Activated T-cell treated with anti-CD3 and anti-CD28 coated beads for 24 hours (primary cell): ENCODE measurements around the gene SUPT20HL2.
"Not testable (repeated sequence)": the region's sequence is repeated elsewhere in the genome, so short reads cannot be mapped to it uniquely, and the experiment has no call there.

Source experiments
- DNase-seq: peaks from one replicate; pipeline ENCODE4 v3.0.0-alpha.2; 2020; ENCODE audit warnings: low read depth

SUPT20HL2 gene

DNA sequence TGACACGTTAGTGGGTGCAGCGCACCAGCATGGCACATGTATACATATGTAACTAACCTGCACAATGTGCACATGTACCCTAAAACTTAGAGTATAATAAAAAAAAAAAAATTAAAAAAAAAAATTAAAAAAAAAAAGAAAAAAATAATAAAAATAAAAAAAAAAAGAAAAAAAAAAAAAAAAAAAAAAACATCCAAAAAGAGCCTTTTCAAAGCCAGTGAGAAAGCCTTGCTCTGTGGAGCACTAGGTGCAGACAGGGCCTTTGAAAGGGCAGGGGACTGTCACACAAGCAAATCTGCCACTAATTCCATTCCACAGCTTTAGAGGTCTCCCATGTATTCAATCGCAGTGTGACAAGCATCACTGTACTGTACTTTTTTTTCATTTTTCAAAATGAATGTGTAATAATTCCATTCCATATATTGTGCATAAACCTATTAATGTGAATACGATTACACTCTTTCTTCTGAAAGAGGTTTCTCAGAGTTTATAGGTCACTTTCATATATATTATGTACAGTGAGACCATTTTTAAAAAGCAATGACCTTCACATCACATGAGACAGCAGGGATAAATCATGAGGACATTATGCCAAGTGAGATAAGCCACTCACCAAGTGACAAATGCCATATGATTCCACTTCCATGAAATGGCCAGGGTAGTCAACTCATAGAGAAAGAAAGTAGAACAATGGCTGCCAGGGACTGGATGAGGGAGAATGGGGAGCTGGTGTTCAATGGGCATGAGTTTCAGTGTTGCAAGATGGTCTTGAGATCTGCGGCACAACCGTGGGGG is 4.1 kb downstream of the SUPT20HL2 start:
- DNase-seq: not testable (repeated sequence)

DNA sequence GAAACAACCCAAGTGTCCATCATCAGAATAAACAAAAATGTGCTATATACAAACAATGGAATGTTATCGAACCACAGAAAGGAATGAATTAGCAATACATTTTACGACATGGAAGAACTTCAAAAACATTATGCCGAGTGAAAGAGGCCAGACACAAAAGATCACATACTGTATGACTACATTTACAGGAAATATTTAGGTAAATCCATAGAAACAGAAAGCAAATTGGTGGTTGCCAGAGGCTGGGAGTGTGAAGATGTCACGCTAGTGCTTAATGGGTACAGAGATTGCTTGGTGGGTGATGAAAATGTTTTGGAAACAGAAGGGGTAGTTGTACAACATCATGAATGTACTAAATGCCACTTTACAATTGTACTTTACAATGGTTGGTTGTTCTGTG is 5.1 kb downstream of the SUPT20HL2 start:
- not testable (repeated sequence) for DNase-seq

DNA sequence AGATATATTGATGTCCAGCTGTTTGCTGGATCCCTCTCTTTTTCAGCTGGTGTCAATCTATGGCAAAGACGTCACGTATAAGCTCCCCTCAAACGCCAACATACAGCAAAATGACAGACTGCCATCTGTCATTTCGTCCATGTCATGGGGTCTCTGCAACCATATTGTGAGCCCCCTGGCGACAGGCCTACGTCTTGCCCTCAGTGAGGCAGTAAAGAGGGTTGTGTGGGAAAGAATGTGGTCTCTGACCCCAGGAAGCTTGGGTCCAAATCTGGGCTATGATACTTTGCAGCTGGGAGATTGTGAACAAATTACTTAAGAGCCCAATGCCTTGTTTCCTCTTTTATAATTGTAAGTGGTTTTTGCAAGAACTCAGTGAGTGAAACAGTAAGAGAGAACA is 7.4 kb downstream of the SUPT20HL2 start:
- no peak for DNase-seq

DNA sequence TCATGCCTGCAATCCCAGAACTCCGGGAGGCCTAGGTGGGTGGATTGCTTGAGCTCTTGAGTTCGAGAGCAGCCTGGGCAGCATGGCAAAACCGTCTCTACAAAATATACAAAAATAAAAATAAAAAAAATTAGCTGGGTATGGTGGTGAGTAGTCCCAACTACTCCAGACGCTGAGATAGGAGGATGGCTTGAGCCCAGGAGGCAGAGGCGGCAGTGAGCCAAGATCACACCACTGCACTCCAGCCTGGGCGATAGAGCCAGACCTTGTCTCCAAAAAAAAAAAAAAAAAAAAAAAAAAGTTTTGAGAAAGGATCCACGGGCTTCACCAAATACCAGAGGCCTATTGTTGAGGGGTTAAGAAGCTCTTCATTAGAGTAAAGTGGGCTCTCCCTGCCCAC is 8.0 kb downstream of the SUPT20HL2 start:
- no peak for DNase-seq

DNA sequence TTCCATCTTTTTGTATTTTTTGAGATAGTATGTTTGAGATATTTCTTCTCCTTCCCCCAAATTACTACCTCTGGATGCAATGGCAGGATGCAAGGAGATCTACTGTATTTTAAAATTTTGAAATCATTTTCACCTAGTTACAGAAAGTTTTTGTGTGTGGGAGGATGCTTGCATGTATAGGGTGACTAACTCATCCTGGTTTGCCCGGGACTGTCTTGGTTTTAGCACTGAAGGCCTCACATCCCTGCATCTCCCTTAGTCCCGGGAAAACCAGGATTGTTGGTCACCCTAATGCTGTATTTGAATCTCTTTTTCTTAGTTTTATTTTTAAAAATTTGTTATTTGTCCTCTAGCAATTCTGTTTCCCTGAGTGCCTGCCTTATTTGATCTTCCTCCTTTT is 12.1 kb downstream of the SUPT20HL2 start:
- no peak for DNase-seq

DNA sequence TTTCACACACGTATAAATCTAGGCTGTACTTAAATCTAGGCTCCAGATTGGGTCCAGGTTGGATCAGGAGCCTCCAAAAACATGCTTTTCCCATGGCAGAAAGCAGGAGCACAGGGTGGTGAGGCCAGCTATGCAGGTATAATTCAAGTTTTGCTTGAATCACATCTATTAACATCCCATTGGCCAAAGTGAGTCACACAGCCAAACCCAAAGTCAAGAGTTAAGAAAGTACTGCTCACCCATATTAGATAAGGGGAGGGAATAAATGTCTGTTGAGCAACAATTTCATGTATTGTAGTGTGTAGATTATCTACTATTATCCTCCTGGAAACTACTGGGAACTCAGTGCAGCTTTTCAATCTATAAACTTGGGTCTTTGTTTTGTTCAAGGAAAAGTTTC is 12.8 kb downstream of the SUPT20HL2 start:
- no peak for DNase-seq

DNA sequence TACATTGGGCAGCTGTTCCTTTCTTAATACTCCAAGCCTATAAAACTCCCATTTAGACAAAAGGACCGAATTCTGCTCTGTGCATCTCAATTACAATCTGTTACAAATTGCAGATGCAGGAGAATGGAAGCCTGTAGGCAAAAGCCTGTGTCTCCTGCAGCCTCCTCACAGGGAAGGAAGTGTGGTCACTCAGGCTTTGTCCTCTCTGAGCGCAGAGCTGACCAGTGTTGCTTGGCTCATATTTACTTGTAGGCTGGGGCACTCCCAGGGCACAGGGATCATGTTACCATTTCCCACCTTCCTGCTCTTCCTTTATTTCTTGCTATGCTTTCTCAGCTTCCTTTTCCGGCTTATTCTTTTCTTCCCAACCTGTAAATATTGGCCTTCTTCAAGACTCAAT is 15.7 kb downstream of the SUPT20HL2 start:
- DNase-seq: no peak

DNA sequence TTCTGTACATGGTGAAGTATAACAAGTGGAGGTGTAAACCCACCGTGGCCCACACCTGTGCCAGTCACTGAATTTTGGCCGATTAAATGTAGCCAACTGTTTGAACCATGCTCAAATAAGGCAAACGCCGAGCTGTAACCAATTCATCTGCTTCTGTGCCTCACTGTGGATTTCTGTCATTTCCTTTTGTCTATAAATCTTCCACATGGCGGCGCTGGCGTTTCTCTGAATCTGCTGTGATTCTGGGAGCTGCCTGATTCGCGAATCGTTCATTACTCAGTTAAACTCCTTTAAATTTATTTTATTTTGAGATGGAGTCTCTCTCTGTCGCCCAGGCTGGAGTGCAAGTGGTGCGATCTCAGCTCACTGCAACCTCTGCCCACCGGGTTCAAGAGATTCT is 19.2 kb downstream of the SUPT20HL2 start:
- no peak for DNase-seq

DNA sequence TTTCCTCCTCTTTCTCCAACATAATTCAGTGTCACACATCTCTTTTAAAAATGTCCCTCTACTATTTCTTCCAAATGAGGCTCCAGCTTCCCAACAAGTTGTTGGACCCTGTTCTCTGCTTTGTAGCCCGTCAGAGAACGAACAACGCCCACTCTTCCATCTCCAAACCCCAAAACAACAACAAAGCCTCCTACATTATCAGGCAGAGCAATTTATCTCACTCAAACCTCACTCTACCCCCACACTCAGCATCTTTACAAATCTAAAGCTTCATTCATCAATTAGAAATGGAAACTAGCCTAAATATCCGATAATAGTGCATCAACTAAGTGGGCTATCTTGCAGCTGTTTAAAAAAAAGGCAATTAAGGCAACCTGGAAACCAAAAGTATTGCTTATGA is 20.5 kb downstream of the SUPT20HL2 start:
- DNase-seq: no peak

DNA sequence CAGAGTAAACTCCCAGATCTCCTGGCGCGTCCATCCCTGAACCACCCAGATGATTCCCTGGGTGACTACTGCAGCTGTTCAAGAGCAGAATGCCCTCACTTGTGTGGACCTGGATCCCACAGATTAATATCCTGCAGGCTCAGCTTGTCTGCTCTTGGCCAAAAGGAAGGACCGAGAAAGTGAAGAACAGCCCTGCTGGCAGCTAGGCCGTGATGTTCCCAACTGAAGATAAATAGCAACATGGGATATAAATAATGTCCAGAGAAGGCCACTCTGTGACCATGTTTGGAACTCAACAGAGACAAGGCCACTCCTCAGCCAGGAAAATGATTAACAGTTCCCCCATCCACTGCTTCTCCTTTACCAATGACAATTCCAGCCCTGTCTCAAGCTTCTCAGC is 21.5 kb downstream of the SUPT20HL2 start:
- no peak for DNase-seq

DNA sequence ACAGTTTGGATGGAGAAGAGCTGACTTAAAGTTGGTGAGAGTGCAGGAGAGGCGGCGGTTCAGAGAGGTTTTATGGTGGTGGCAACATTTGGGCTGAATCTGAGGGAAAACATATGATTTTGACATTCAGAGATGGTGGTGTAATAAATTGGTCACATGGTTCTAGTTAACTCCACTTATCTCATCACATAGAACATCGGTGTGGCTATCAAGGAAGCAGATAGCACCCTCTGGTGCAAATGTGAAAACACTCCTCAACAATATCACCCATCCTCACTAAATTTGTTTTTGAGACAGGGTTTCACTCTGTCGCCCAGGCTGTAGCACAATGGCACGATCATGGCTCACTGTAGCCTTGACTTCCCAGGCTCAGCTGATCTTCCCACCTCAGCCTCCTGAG is 28.8 kb downstream of the SUPT20HL2 start:
- DNase-seq: no peak

DNA sequence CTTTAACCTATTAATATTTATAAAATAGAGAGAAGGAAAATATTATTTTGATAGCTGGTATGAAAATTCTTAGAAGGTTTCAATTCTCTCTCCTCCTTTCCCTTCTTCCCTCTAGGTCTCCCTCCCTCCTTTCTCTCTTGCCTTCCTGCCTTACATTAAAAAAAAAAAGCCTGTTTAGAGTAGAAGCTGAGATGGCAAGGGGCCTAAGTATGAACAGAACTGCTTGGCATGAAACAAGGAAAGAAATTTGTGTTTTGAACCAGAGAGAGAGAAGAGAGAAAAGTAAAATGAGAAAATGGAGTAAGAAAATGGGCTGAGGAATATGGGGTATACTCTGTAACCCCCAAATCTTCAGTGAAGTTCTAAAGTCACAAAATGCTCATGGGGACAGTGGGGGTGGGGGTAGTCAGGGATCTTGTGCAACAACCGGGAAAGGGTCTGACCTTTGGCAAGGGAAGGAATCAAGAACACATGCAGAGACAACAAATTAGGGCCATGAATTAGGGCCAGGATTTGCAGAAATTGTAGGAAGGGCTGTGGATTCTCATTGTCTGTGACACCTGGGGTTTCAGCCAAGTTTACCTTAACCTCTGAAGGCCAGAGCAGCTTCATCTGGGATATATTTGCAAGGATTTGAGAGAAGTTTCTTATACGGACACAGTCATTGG is 30.6 kb downstream of the SUPT20HL2 start:
- no peak for DNase-seq

DNA sequence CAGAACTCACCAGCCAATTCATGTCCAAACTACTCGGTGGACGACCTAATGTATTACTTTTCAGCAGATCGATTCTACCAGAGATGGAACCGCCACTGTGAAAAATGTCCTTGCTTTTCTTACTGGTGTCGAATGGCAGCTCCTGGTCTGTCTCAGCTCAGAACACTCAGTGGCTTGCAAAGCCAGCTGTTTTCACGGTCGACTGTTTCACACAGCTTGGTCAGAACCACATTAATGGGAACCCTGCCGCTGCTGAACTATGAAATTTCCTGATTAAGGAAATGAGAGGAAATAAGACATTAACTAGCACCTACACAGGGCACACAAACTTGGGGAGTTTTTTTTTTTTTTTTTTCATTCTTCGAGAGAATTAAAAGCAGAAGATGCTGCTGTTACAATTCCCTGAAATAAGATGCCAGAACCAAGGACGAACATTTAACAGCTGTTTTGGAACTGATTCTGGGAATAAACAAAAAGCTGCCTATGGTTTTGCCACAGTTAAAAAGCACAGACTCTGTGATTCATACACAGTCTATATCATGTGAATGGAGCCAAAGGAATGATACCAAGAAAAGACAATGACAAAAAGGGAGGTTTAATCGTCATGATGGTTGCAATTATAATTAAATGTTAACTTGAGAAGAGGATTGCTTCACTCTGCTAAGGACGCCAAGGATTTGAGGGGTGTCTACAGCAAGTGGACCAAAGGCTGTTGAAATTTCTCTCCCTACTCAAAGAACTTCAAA is 31.3 kb downstream of the SUPT20HL2 start:
- no peak for DNase-seq

DNA sequence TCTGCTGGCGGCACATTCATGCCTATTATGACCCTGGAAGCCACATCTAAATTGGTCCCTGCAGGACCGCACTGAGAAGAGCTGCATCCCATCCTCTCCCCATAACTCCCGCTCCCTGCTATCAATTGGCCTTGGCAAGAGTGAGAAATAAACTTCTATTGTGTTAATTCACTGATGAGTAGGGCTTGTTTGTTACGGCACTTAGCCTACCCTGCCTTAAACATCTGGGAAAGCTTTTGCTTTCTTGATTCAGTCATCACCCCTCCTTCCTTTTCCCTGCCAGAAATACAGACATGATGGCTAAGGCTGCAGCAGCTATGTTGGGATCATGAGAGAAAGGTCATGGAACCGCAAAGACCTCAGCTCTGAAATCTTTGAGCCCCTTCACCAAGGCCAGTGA is 36.5 kb downstream of the SUPT20HL2 start:
- no peak for DNase-seq

DNA sequence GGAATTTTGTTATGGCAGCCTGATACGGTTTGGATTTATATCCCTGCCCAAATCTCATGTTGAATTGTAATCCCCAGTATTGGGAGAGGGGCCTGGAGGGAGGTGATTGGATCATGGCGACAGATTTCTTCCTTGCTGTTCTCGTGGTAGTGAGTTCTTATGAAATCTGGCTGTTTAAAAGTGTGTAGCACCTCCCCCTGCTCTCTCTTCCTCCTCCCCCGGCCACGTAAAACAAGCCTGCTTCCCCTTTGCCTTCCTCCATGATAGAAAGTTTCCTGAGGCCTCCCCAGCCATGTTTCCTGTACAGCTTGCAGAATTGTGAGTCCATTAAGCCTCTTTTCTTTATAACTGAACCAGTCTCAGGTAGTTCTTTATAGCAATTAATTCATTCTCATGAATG is 37.9 kb downstream of the SUPT20HL2 start:
- no peak for DNase-seq

DNA sequence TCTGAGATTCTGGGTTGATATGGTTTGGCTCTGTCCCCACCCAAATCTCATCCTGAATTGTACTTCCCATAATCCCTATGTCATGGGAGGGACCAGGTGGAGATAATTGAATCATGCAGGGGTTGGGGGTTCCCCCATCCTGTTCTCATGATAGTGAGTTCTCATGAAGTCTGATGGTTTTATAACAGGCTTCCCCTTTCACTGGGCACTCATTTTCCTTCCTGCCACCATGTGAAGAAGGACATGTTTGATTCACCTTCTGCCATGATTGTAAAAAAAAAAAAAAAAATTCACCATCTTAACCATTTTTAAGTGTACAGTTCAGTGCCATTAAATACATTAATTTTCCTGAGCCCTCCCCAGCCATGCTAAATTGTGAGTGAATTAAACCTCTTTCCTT is 42.6 kb downstream of the SUPT20HL2 start:
- DNase-seq: no peak

DNA sequence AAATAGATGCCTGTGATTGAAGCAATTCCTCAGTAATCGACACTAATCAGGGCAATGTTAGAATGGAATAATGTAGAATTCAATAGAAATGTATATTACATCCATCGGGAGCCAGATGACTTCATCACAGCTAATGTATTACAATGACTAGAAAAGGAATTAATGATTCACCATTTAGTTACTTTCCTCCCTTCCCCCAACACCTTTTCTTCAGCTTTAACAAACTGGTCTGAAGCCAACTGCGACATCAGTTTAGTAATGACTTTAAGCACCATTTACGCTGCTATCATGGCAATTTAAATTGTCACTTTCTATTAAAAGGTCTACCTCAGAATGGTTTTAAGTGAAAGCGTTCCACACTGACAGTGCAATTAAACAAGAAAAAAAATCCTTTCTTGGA is 45.1 kb downstream of the SUPT20HL2 start:
- no peak for DNase-seq

DNA sequence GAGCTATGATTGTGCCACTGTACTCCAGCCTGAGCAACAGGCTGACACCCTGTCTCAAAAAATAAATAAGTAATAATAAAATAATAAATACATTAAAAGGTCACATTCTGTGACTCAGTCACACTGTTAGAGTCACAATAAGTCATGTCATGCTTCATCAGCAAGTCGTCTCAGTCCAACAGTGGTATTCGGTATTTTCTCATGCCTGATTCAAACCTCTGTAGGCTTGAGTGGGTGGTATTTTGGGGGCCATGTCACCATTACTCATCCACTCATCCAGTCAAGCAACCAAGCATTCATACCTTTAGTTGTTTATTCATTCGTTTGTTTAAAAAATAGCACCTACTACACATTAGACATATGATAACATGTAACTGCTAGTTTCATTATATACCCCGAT is 46.9 kb downstream of the SUPT20HL2 start:
- no peak for DNase-seq

DNA sequence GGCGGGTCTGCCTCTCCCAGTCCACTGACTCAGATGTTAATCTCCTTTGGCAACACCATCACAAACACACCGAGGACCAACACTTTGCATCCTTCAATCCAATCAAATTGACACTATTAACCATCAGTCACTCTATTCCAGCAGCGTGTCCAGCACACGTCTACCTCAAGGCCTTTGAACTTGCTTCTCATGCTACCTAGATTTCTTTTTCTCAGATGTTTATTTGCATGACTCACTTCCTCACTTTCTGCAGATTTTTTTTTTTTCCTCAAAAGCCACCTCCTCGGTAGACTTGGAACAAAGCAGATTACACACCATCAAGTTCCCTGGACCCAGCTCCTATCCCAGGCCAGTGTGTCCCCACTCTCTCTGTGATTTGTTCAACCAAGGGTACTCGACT is 49.5 kb downstream of the SUPT20HL2 start:
- DNase-seq: no peak

DNA sequence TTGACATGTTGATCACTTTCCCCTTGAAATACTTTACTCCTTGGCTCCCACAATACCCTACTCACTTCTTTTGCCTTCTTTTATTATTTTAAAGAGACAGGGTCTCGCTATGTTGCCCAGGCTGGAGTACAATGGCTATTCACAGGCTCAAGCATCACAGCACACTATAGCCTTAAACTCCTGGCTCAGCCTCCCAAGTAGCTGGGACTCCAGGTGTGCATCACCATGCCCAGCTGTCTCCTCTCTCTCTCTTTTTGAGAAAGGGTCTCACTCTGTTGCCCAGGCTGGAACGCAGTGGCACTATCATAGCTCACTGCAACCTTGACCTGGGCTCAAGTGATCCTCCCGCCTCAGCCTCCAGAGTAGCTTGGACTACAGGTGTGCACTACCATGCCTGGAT is 51.6 kb downstream of the SUPT20HL2 start:
- DNase-seq: no peak
